GM12872 (cell line): ENCODE results near the gene KCNIP4.

Experiments
- CTCF ChIP-seq: IDR thresholded peaks from 3 replicates; pipeline ENCODE4 v1.5.1; 2011; ENCODE audit warnings: low read depth, mild to moderate bottlenecking, low read length, moderate library complexity; ENCODE audit not compliant: insufficient read depth

The KCNIP4 gene

GRCh38 chr4:20992002-20992401 lies 956.6 kb downstream of the KCNIP4 start:
- no peak for TF ChIP-seq CTCF

- TF ChIP-seq CTCF, result no peak
These were observed 961.4 kb downstream of the KCNIP4 start for GRCh38 chr4:20987191-20987590.

GRCh38 chr4:20984576-20984836 lies 964.1 kb downstream of the KCNIP4 start:
- no peak for TF ChIP-seq CTCF

GRCh38 chr4:20983763-20984575 lies 964.6 kb downstream of the KCNIP4 start:
- TF ChIP-seq CTCF, result no peak

- no peak for TF ChIP-seq CTCF
These were observed 966.0 kb downstream of the KCNIP4 start for GRCh38 chr4:20982544-20982943.

- TF ChIP-seq CTCF, result no peak
These were observed 988.3 kb downstream of the KCNIP4 start for GRCh38 chr4:20960291-20960690.

- no peak for TF ChIP-seq CTCF
These were observed 994.0 kb downstream of the KCNIP4 start for GRCh38 chr4:20954541-20954940.
